IPS-18c (cell line): ENCODE measurements around the gene GCN1.

Source experiments
- H3K4me3 ChIP-seq: 2 replicates; pipeline ENCODE4 v1.7.0; 2013; ENCODE audit warnings: low read depth, mild to moderate bottlenecking, low read length, moderate library complexity; ENCODE audit not compliant: insufficient read depth
- H3K9me3 ChIP-seq: one replicate; pipeline ENCODE4 v1.6.1; 2013; ENCODE audit warnings: mild to moderate bottlenecking, low read length, moderate library complexity; ENCODE audit not compliant: control insufficient read depth, insufficient read depth

Gene GCN1

GRCh38 chr12:120119271-120119973 is 75.1 kb downstream of the GCN1 start:
- Histone ChIP-seq H3K4me3 (no peak overlapping the region), H3K9me3 (no peaks in the 10 kb centered on the region)

DNA sequence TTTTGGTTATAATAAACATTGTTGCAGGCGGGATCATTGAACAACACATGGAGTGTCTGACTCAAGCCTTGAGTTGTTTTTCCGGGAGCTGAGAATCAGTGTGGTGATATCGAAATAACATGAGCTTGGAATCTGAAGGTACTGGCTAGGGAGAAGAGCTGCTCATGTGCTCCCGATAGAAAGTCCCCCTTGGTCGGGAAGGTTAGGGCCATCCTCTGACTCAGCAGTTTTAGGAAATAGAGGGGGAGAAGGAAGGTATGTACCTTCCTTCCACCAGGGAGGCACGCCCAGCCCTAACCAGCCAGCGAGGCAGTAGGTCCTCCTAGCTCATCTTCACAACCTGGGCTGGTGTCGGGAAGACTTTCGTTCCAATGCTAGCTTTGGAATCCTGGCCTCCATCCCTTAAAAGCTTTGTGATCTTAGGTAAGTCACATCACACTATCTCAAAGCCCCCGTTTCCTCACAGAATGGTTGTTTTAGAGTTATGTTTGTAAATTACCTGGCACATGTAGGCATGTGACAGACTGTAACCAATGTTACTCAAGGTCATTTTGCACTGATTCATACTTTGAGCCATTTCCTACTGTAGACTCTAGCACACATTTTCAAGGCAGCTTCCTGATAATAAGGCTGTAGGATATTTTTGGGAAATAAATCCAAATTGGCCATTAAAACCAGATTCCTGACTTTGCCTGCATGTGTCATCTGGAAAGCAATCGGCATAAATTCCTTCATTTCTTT is 76.0 kb downstream of the GCN1 start:
- Histone ChIP-seq H3K9me3 (peaks cover 2% of the 10 kb centered on the region), H3K4me3 (peak overlapping the region; percentile 93; the same call in 1 of the 2 replicates)

GRCh38 chr12:120117961-120118320 is 76.6 kb downstream of the GCN1 start:
- peak overlapping the region; percentile 93 for H3K4me3 ChIP-seq

DNA sequence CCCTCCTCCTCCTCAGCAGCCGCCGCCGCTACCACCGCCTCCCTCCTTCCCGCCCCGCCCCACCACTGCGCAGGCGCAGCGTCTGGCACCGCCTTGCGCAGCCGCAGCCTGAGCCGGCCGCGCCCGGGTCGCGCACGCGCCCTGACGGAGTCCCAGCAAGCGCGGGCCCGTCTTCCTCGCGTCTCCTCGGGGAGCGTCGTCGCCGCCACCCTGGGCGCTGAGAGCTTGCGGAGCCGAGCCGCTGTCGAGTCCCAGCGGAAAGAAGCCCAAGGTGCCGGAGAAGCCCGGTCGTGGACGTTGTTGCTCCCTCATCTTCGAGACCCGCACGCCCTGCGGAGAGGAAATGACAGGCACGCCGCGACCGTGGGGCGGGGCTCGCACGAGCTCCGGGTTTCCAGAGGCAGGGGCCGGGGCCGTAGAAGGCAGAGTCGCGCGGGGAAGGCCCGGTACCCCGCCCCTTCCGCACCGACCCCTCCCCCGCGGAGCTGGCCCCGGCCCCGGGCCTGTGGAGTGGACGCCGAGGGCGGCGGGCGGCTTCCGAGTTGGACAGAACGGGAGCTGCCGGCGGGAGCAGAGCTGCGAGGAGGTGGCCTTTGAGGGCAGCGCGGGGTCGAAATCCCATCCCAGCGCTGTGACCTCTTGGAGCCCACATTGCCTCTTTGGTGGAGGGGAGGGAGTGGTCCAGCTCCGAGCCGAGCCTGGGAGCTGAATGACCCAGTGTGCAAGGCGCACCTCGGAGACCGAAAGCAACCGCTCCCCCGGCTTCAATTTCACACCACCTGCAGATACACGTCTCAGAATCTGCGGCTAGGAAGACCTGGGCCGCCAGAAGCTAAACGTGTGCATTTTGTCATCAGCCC is 77.5 kb downstream of the GCN1 start:
- Histone ChIP-seq H3K9me3 (peaks cover 2% of the 10 kb centered on the region), H3K4me3 (peak overlapping the region; percentile 93)

More at GRCh38 chr12:120117961-120118320, 76.6 kb downstream of the GCN1 start:
- peaks cover 2% of the 10 kb centered on the region for H3K9me3 ChIP-seq

DNA sequence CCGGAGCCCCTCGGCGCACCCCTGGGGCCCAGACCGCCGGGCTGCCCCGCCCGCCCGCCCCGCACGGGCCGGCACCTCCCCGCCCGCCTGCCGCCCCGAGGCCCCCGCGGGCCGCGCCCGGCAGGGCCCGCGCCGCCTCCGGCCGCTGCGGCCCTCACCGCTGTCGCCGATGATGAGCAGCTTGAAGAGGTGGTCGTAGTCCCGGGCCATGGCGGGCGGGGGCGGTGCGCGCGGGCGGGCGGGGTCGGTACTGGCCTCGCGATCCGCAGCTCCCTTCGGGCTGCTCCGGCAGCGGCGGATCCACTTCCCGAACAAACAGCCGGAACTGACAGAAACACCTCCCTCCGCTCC is 78.1 kb downstream of the GCN1 start, which contains the start of gene RAB35:
Gene RAB35, minus strand, starts transcription at position 313 of the 351 bp plus-strand sequence. Its CDS starts 103 bp downstream, at position 210.
- H3K4me3 ChIP-seq: peak within 1 kb of the TSS; percentile 93
- peaks cover 2% of the 10 kb centered on the region for H3K9me3 ChIP-seq

DNA sequence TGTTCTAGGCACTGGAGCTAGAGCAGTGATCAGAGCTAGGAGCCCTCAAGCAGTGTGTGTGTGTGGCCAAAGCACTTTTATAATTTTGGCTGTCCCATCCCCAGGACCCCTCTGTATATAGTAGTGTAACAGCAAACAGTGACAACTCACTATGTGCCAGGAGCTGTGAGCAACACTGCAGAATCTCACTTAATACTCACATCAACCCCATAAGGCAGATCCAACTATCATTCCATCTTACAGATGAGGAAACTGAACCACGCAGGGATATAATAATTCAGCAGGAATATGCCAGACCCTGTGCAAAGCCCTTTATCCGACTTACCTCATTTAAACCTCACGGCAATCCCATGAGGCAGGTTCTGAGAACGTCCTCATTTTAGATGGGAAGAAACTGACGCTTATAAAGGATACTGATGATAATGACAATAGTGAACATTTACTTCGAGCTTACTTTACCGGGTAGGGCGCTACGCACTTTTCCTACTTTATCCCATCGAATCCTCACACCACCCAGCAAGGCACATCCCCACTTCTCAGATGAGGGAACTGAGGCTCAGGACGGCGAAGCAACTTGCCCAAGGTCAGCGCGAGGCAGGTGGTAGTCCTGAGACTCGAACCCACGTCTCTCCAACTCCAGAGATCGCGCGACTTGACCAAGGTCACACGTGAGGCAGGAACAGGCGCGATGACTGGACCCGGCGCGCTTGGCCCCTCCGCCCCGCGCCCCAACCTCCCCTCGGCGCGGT is 78.6 kb downstream of the GCN1 start:
- Histone ChIP-seq H3K4me3 (peak overlapping the region; percentile 72), H3K9me3 (peaks cover 2% of the 10 kb centered on the region)

DNA sequence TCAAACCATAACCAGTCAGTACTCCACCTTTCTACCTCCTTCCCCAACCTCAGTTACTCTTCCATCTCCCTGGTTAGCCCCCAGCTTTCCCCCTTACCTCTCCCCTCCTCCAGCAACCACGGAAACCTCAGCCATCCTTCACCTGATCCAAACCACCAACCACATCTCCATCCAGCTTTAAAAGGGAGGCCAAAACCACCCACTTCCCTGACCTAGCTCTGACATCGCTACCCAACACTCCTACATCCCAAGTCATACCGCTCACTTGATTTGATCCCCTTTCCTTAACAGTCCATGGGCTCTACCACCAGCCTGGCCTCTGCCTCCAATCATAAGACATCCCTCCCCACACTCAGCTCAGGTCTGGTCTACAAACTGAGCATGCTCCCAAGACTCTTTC is 79.4 kb downstream of the GCN1 start:
- Histone ChIP-seq H3K4me3 (no peak overlapping the region), H3K9me3 (peaks cover 2% of the 10 kb centered on the region)

GRCh38 chr12:120110550-120111501 is 83.7 kb downstream of the GCN1 start:
- no peak overlapping the region for H3K4me3 ChIP-seq
- peaks cover 2% of the 10 kb centered on the region for H3K9me3 ChIP-seq

GRCh38 chr12:120109570-120110267 is 84.8 kb downstream of the GCN1 start:
- Histone ChIP-seq H3K4me3 (no peak overlapping the region), H3K9me3 (peaks cover 2% of the 10 kb centered on the region)

DNA sequence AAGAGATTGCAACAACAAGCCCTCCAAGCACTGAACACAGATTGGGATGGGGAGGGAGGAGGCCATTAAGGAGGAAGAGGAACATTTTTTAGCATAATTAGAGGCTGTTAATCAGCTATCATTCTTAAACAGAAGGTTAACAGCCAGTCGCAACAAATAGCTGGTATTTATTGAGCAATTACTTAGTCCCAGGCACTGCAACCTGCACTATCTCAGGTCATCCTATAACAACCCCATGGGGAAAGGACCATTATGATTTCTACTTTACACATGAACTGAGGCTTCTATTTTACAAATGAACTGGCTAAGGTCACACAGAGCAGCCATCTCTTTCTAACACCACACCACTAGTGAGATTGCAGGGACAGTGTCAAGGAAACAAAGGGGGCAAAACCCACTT is 88.4 kb downstream of the GCN1 start:
- Histone ChIP-seq H3K4me3 (no peak overlapping the region), H3K9me3 (no peaks in the 10 kb centered on the region)

- H3K4me3 ChIP-seq: no peak overlapping the region
- no peaks in the 10 kb centered on the region for H3K9me3 ChIP-seq
Observed at GRCh38 chr12:120103371-120103770, 91.1 kb downstream of the GCN1 start.

DNA sequence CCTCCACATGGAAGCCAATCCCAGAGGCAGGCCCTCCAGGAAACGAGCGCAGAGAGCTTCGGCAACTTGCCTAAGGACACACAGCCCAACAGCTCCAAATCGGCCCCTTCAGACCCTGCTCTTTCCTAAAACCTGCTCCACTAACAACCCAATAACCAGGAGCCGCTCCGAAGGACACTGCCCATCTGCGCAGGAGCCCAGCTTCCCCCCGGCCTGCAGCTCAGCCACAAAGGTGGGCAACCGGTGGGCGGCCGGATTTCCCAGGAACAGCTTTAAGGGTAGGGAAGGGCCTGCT is 91.5 kb downstream of the GCN1 start:
- H3K9me3 ChIP-seq: no peaks in the 10 kb centered on the region
- H3K4me3 ChIP-seq: no peak overlapping the region

DNA sequence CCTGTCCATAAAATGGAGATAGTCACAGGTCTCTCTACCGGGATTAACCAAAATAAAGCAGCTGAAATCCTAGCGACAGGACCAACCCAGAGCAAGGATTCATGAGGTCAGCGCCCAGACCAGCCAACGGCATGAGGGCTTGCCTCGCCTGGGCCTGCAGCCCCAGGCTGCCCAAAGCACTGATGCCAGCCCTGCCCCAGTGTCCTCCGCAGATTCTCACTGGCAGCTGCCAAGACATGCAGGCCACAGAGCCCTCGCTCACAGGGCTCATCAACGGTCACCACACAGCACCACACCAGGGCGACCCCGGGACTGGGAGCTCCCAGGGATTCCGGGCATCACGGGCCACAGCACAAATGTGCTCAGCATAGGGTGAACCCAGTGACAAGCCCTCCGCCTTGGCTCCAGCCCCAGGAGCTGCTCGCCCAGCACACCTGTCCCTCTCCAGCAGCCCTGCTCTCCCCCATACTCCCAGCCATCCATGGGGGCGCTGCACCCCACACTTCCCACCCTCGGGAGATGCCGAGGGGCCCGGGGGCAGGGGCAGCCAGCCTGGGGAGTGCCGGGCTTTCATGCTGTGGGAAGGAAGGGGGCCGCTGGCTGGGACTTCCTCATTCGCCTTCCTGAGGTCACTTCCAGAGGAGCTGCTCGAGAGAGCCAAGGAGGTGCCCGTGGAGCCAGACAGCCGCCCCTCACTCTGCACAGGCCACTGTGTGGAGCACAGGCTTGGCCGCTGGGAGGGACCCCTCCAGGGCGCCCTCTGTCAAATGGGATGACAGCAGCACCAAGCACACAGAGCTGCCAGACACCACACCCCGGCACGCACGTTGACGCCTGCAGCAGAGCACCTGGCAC is 92.1 kb downstream of the GCN1 start:
- H3K9me3 ChIP-seq: no peaks in the 10 kb centered on the region
- H3K4me3 ChIP-seq: no peak overlapping the region

GRCh38 chr12:120101617-120102016 is 92.9 kb downstream of the GCN1 start:
- Histone ChIP-seq H3K9me3 (no peaks in the 10 kb centered on the region), H3K4me3 (no peak overlapping the region)

- H3K4me3 ChIP-seq: no peak overlapping the region
- no peaks in the 10 kb centered on the region for H3K9me3 ChIP-seq
Observed at GRCh38 chr12:120101182-120101581, 93.3 kb downstream of the GCN1 start.
